IPS DF 19.7 (cell line): ENCODE results near the gene COPG2.

Experiments used
- DNase-seq: peaks from one replicate; pipeline ENCODE4 v3.0.0-alpha.2; 2013; ENCODE audit warnings: low read depth, low spot score

Gene COPG2

GRCh38 chr7:130500463-130500862 lies 168.1 kb downstream of the COPG2 start:
- no peak for DNase-seq

- no peak for DNase-seq
Measured at GRCh38 chr7:130494431-130494858, 174.1 kb downstream of the COPG2 start.

- DNase-seq = no peak
Measured at GRCh38 chr7:130493275-130493873, 175.2 kb downstream of the COPG2 start.

- no peak for DNase-seq
Measured at GRCh38 chr7:130492523-130493274, 175.8 kb downstream of the COPG2 start.

- DNase-seq = no peak
Measured at GRCh38 chr7:130491841-130492522, 176.6 kb downstream of the COPG2 start, which contains the start of gene MEST. Gene MEST (plus strand): TSS chr7:130492085. CDS start chr7:130492314, 229 bp downstream.

- no peak for DNase-seq
Measured at GRCh38 chr7:130490888-130491804, 177.4 kb downstream of the COPG2 start.

- peak; percentile 33 for DNase-seq
Measured at GRCh38 chr7:130490311-130490791, 178.2 kb downstream of the COPG2 start.

- DNase-seq = no peak
Measured at GRCh38 chr7:130489140-130489983, 179.2 kb downstream of the COPG2 start.

- no peak for DNase-seq
Measured at GRCh38 chr7:130488392-130489139, 180.0 kb downstream of the COPG2 start.

GRCh38 chr7:130486954-130487436 lies 181.6 kb downstream of the COPG2 start:
- DNase-seq = no peak

- peak; percentile 78 for DNase-seq
Measured at GRCh38 chr7:130486114-130486953, 182.2 kb downstream of the COPG2 start.

- no peak for DNase-seq
Measured at GRCh38 chr7:130485734-130486113, 182.8 kb downstream of the COPG2 start.

GRCh38 chr7:130483031-130483430 lies 185.5 kb downstream of the COPG2 start:
- no peak for DNase-seq

- DNase-seq = no peak
Measured at GRCh38 chr7:130481898-130482297, 186.7 kb downstream of the COPG2 start.

GRCh38 chr7:130479716-130480400 lies 188.7 kb downstream of the COPG2 start:
- DNase-seq = no peak

GRCh38 chr7:130478991-130479390 lies 189.6 kb downstream of the COPG2 start:
- DNase-seq = no peak

- DNase-seq = no peak
Measured at GRCh38 chr7:130476297-130477150, 192.0 kb downstream of the COPG2 start.
